Myocyte (in vitro differentiated cells): Measurements from ENCODE around the gene GPS1. TPM values are rescaled to one million over a fixed set of nuclear protein-coding genes. Genes with fewer than 3 reads are reported as not detected.

ENCODE experiments used
- DNase-seq: peaks from one replicate; pipeline ENCODE4 v3.0.0-alpha.2; 2012; ENCODE audit warnings: low read depth
- total RNA-seq: library from RNA; depleted of rRNA; stranded (reverse); fragments of >200 nt; gene quantifications from 2 replicates; pipeline ENCODE4 v1.2.3, GENCODE V29; 2014

The GPS1 gene
- total RNA-seq, 1 donor from 2014 or later: 121 TPM

- no peak for DNase-seq
These were observed 37.3 kb upstream of the GPS1 start for GRCh38 chr17:82014432-82014831.

DNA sequence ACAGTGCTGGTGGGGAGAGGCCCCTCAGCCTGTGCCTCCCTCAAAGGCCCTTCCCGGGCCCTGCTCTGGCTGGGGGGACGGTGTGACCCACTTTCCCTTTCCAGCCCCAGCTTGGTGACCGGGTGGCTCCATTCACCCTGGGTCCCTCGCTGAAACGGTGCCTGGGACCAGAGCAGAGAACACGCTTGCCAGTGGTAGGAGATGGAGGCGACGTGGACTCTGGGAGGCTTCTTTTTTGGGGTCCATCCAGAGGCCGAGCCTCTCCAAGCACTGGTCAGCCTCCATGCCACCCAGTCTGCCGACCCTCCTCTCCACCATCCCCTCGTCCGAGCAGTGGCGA is 36.8 kb upstream of the GPS1 start:
- no peak for DNase-seq

- DNase-seq: no peak
These were observed 36.3 kb upstream of the GPS1 start for GRCh38 chr17:82015311-82015971.

- no peak for DNase-seq
These were observed 35.4 kb upstream of the GPS1 start for GRCh38 chr17:82016061-82016874.

DNA sequence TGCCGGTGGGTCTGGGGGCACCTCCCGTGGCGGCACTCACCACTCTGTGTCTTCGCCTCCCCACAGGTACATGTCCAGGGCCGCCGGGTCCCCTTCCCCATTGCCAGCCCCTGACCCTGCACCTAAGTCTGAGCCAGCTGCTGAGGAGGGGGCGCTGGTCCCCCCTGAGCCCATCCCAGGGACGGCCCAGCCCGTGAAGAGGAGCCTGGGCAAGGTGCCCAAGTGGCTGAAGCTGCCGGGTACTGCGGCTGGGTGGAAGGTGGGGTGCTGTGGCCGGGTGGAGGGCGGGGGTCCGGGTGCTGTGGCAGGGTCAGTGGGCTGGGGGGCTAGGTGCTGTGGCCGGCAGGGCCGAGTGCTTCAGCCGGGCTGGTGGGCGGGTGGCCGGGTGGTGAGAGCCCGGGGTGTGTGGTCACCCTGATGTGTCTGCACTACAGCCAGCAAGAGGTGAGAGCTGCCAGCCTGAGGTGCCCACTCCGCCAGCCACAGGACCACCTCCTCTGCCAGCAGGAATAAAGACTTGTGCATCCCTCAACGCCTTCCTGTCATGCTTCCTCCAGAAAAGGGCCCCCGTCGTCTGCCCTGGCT is 34.7 kb upstream of the GPS1 start:
- DNase-seq: no peak

DNA sequence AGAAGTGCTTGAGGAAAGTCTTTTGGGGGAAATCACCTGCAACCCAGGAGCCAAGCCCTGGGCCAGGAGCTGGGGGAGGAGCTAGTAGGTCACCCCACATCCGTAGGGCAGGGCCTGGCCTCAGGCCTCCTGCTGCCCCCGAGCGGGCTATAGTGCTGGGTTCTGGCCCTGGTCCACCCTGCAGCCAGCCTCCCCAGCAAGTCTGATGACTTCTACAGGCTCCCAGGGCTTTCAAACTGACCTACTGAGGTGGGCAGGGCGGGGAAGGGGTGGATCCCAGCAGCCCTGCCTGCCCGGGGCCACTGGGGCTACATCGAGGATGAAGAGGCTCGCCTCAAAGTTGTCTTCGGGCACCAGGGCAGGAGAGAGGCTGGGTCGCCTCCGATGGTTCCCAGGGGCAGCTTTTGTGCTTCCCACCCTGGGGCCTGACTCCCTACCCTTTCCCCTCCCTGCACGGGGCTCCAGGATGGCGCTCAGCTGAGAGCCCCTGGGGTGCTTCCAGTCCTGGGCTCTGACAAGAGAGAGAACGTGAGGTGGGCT is 34.0 kb upstream of the GPS1 start:
- no peak for DNase-seq

- no peak for DNase-seq
These were observed 33.3 kb upstream of the GPS1 start for GRCh38 chr17:82018152-82018988.

DNA sequence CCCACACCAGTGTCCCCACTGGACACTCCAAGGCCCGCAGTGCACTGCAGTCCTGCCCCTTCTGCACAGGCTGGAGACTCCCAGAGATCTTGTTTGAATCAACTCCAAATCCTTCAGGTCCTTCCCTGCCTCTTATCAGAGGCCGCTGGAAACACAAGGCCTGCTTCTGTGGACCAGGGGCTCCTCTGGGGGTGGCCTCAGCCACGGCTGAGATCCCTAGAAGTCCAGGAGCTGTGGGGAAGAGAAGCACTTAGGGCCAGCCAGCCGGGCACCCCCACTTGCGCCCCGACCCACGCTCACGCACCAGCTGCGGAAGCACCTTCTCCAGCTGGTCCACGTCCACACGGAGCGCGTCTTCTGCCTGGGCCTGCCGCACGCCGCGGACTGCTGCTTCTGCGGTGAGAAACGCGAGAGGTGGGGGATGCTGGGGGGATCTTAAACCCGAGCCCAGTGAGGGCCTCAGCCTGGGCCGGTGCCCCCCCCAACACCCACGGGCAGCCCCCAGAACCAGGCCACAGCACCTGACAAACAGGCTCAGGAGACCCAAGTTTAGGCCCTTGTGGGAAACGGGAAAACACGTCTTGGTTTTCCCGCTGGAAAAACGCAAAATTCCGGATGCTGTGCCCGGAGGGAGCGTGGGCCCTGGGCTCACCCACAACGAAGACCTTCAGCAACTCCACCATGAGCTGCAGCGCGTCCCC is 32.6 kb upstream of the GPS1 start:
- no peak for DNase-seq

DNA sequence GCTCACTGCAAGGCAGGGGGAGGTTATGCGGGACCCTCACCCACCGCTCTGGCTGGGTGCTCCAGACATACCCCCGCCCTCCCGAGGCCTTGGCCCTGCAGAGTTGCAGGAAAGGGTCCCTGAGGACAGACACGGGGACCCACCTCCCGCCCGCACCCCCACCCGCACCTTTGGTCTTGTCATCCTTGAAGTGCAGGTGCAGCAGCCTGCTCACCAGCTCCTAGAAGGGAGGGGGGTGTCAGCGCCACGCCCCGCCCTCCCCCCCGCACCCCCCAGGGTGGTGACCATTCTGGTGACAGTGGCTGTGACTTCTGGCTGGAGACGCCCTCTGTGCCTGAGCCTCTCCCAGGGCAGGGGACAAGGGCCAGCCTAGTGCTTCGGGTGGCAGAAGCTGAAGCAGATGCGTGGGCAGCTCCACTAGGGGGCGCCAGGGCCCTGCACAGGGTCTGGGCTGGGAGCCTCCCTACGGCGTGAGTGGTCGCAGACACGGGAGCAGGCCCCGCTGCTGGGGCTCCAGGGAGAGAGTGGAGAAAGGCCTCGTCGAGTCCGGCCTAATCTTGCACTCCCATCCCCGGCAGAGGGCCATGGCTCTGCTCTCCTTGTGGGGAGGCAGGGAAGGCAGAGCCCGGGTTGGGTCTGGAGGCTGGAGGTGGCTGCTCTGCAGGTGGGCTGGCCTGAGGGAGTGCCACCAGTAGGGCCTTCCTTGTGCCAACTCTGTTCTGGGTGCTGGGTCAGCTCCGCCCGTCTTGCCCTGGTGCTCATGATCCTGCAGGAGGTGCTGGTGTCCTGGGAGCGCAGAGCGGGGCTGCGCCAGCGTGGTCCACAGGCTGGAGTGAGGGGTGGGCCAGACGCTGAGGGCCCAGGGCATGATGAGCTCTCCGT is 31.8 kb upstream of the GPS1 start:
- no peak for DNase-seq

DNA sequence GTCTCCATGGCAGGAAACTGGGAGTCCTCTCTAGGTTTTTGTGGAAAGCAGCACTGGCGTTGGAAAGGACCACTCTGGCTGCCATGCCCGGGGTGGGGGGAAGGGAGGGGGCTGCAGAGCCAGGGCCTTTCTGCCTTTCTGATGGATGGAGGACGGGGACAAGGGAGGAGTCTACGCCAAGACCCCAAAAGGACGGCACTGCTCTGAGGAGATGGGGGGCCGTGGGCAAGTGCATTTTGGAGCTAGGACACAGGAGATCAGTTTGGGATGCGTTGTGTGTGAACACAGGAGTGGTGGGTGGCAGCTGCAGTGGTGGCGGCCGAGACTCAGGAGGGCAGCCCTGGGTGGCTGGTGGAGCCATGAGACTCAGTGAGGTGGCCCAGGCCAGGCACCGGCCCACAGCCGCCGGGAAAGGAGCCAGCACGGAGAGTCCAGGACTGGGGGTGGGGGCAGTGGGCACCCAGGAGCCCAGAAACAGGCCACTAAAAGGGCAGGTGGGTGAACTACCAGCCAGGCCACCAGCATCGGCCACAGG is 31.1 kb upstream of the GPS1 start:
- no peak for DNase-seq

GRCh38 chr17:82021107-82021899 is 30.4 kb upstream of the GPS1 start:
- peak; percentile 75 for DNase-seq

- DNase-seq: no peak
These were observed 29.8 kb upstream of the GPS1 start for GRCh38 chr17:82021900-82022309.

- no peak for DNase-seq
These were observed 29.3 kb upstream of the GPS1 start, which contains the start of gene CENPX for GRCh38 chr17:82022310-82022980. Gene CENPX (minus strand): TSS chr17:82022878. CDS start chr17:82022861, 17 bp downstream.

GRCh38 chr17:82022981-82023446 is 28.7 kb upstream of the GPS1 start, which contains the start of gene LRRC45:
Gene LRRC45 (plus strand): TSS chr17:82023305. CDS start chr17:82023644, 339 bp downstream.
- DNase-seq: peak; percentile 100

DNA sequence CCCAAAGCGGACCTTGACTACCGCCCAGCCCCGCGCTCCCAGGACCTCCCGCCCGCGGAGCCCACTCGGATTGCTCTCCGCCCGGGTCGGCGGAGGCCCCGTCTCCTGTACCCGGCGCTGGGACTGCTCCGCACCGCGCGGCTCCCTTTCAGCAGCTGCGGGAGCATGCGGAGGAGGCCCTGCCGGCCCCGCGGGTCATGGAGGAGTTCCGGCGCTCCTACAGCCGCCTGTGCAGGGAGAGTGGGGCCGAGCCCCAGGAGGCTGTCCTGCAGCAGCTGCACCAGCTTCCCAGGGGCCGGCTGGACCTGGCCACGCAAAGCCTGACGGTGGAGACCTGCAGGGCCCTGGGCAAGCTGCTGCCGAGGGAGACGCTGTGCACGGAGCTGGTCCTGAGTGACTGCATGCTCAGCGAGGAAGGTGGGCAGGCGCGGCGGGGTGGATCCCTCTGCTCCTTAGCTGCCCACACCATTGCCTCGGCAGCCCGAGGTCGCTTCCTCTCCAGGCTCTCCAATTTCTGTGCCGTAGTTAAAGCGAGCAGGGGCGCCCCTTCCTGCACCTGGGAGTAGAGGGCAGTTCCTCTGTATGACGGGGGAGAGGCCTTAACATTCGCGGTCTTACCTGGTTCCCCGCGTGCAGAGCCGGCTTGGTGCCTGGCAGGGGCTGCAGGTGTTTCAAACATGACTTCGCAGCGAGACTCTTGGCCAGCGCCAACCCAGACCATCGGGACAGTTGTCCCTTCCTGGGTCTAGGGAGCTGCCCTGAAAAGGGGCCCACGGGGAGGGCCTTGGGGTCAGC is 28.1 kb upstream of the GPS1 start:
- no peak for DNase-seq

GRCh38 chr17:82024859-82025258 is 26.8 kb upstream of the GPS1 start:
- no peak for DNase-seq
